ENCODE data around the gene PDCD1.
A peak's percentile ranks its signal among the peaks of the same experiment; 100 is the strongest.
"Not testable (repeated sequence)": the region's sequence is repeated elsewhere in the genome, so short reads cannot be mapped to it uniquely, and the experiment has no call there.

The PDCD1 gene

GRCh38 chr2:241858206-241859016, at the start of gene PDCD1:
Gene PDCD1, minus strand, starts transcription at chr2:241858894. Its CDS starts 56 bp downstream, at chr2:241858838.
- peak; percentile 38 for DNase-seq

DNA sequence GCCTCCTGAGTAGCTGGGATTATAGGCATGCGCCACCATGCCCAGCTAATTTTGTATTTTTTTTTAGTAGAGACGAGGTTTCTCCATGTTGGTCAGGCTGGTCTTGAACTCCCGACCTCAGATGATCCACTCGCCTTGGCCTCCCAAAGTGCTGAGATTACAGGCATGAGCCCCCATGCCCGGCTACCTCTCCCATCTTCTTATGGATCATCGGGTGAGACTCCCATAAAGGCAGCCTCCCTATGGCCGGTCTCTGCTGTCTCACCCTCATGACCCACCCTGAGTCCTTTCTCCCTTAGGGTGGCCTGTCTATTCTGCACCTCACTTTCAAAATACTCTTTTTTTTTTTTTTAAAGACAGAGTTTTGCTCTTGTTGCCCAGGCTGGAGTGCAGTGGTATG, 49.1 kb upstream of the PDCD1 start:
- DNase-seq: not testable (repeated sequence)

DNA sequence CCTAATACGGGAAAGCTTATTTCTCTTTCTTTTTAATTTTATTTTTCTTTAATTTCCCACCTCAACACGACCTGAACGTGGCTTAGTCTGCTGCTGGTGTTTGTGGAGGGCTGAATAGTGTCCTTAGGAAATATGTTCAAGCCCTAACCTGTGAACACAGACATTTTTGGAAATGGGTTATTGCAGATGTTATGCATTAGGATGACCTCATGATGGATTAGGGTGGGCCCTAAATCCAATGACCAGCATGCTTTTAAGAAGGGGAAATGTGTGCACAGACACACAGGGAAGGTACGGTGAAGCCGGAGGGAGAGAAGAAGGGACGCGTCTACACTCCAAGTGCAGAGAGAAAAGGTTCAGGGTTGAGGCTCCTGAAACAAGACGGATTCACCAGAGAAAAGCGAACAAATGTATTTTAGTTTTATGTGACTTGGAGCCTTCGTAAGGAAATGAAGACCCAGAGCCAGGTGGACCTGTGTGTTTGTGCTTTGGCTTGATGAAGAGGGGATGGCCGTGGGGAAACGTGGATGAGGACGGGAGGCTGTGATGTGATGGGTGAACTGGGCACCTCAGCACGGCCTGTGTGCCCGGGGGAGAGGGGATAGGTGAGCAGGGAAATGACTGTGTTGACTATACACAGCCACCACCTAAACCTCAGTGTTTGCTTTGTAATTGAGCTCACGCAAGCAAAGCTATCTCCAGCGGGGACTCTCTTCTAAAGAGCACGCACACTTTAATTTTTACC, 48.3 kb upstream of the PDCD1 start:
- DNase-seq: no peak

- not testable (repeated sequence) for DNase-seq
Observed at GRCh38 chr2:241906378-241906770, 47.7 kb upstream of the PDCD1 start.

DNA sequence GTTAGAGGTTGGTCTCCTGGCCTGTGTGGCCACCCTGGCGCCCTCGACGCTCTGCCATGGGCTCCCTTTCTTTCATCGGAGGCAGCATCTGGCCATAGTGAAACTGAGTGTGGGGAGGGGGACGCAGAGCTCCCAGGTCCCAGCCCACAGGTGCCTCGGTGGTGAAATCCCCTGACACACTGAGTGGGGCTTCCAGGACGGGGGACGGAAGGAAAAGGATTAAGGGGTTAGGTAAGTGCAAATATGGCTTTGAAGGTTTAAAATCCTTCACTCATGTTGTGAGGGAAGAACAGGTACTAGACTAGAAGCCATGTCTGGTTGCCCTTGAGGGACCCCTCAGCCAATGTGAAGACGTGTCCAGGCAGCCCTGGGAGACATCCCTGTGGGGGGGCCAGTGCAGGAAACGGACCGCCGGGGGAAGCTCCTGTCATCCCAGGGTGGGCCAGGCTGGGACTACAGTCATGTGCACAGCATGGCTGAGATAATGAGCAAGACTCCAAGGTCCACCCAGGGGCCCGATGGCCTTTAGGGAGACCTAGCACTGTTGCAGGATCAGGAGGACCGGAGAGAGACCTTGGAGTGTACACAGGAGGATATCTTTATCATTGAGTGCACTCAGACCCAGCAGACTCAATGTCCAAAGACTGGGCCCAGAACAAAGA, 47.2 kb upstream of the PDCD1 start:
- DNase-seq: no peak

- no peak for DNase-seq
Observed at GRCh38 chr2:241904791-241905710, 46.4 kb upstream of the PDCD1 start.

- no peak for DNase-seq
Observed at GRCh38 chr2:241904011-241904718, 45.5 kb upstream of the PDCD1 start.

DNA sequence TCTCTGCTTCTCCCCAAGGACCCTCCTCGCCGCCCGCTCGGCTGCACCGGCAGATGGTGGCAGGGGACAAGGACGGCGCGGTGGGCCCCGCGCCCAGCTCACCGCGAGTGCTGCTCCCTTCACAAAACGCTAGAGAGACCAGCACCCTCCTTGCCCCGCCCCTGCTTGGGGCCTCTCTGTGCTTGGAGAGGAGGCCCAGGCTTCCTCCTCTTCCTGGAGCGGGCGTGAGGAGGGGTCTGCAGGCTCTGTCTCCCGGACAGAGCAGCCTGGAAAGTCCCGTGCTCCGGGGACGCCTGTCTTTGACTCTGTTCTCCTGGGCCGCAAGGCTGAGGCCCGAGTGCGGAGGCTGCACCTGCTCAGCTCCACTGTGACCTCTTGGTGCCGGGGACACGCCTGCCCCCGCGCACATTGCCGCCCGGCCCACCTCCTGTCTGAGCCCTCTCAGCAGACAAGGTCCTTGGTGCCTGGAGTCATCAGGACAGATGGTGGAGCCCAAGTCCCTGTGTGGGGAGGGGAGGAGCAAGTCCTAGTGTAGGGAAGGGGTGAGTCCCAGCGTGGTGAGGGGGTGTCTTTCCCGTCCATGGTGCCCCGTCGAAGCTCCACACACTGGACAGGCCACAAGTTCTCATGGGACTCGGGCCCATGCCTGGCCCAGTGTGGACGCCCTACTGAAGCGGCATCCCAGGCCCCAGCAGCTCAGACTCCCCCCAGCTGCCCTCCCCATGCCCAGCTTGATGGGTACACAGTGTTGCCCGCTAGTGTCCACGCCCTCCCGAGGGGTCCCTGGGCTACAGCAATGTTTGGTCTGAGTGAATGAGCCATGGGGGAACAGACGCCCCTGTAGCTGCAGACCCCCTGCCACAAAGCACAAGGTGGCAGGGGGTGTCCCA, 44.7 kb upstream of the PDCD1 start:
- no peak for DNase-seq

DNA sequence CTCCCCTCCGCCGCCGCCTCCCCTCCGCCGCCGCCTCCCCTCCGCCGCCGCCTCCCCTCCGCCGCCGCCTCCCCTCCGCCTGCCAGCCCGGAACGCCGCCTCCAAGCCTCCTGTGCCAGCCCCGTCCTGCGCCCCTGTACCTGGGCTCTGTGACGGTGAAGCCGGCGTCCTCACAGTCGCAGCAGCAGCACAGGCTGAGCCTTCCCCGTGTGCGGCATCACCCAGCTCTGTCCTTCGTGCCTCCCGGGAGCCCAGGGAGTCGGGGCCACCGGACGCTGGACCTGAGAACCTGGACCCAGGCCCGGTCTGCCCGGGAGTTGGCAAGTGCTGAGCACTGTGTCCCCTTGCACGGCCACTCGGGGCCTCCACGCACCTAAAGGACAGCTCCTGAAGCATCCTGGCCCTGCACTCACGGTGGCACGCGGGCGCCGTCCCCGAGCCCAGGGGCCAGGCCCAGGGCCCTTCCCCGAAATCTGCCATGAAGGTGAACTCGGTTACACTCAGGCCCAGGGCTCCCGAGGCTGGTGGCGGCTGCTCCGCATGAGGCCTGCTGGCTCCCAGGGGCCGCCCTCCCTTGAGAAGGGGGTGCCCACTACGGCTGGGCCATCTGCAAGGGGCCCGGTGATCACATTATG, 43.8 kb upstream of the PDCD1 start:
- no peak for DNase-seq

- no peak for DNase-seq
Observed at GRCh38 chr2:241901500-241902351, 43.0 kb upstream of the PDCD1 start.

GRCh38 chr2:241901018-241901380, 42.3 kb upstream of the PDCD1 start:
- DNase-seq: no peak

GRCh38 chr2:241900251-241901017, 41.7 kb upstream of the PDCD1 start:
- no peak for DNase-seq

GRCh38 chr2:241898463-241899270, 40.0 kb upstream of the PDCD1 start:
- DNase-seq: no peak

DNA sequence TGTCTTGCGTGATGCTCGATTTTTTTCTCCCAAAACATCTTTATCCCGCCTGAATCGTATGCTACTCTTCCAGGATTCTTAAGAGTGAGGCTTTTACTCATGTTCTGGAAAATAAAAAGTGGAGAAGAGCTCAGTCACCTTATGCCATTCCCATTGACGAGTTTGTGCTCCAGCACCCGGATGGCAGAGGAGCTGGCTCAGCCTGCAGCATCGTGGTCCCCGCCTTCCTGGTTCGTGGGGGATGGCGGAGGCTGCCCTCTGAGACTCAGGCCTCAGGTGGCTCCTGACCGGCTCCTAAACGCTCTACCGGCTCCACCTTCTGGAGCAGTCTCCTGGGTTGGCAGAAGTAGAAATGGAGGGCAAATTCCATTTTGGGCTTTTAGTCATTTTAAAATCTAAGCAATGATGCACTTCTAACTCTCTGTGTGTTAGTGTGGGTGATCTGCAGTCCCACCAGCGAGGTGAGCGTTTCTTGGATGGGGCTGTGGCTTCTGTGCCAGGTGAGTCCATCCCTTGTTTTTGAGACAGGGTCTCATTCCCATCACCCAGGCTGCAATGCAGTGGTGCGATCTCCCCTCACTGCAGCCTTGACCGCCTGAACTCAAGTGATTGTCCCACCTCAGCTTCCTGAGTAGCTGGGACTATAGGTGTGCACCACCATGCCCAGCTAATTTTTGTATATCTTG, 38.7 kb upstream of the PDCD1 start:
- DNase-seq: no peak

DNA sequence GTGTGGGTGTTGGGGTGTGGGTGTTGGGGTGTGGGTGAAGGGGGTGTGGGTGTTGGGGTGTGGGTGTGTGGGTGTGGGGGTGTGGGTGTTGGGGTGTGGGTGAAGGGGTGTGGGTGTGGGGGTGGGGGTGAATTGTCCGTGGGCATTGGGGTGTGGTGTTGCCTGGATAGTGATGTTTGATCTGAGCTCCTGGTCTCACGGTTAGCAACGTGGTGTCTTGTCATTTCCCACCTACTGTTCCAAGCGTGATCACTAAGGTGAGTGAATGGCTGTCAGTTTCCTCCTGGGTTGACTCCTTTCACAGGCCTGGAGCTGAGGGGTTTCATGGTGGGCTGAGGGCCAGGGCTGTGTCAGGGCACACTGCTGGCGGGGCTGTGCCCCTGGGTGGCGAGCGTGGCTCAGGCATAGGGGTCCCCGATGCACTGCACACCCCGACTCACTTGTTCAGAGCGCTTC, 38.1 kb upstream of the PDCD1 start:
- no peak for DNase-seq

GRCh38 chr2:241895712-241896641, 37.3 kb upstream of the PDCD1 start:
- no peak for DNase-seq
